Measurements from ENCODE around the gene BGN. TPM values are rescaled to one million over a fixed set of nuclear protein-coding genes. Genes with fewer than 3 reads are reported as not detected.

The BGN gene
- total RNA-seq, 1 donor from 2014 or later, result 28.1 TPM

DNA sequence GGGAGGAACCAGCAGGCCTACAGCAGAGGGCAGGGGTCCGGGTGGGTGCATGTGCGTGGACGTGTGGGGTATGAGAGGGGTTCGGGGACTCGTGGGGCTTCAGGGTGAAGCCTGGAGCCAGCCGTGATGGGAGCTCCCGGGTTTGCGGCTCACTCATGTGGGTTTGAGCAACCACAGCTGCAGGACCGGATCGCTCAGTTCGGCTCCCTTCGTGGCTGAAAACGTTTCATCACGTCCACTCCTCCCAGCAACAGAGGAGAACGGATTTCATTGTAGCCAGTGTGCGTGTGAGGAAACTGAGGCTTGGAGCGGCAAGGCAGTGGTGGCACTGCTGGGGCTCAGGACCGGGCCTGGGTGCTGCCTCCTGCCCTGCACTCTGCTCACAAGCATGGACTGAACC, 10.6 kb downstream of the BGN start:
- DNase-seq, result no peak

DNA sequence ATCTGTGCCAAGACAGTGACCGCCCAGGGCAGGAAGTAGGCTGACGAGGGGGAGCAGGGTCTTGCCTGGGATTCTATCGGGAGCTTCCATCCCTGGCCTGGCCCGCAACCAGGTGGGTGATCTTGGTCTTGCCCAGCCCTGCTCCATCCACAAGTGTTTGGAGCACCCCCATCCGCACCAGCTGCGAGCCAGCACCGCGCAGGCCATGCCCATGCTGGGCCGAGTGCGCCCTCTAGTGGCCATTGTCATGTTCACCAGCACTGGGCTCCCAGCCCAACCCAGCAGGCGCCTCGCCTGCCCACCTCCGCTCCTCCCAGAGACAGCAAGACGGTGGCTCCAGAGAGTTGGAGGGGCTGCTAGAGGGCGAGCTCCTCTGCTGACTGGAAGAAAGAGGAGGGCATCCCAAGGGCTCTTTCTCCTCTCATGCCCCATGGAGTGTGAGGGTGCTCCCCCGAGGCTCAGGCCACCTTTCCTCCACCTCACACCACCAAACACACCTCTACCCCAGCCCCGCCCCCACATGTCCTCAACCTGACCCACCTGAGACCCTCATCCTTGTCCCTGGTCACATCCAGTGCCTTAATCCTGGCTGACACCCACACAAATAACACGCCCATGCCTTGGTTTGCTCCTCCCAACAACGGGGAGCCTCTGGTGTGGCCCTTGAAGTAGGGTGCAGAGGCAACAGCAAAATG, 12.9 kb downstream of the BGN start:
- DNase-seq, result no peak

DNA sequence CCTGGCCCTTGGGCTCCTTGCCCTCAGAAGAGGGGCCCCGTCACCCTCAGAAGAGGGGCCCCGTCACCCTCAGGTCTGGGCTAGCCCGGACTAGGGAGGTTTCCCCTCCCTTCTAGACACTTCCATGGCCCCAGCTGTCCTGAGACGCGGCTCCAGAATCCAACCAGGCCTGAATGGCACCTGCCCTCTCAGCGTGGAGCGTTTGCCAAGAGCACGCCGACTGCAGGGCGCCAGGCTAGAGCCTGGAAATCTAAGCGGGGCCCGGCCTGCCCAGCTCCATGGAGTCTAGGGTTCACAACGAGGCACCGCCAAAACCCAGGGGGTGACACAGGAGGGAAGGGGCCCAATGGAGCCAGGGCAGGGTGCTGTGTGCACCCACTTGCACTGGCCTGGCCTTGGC, 14.8 kb downstream of the BGN start:
- DNase-seq, result no peak

DNA sequence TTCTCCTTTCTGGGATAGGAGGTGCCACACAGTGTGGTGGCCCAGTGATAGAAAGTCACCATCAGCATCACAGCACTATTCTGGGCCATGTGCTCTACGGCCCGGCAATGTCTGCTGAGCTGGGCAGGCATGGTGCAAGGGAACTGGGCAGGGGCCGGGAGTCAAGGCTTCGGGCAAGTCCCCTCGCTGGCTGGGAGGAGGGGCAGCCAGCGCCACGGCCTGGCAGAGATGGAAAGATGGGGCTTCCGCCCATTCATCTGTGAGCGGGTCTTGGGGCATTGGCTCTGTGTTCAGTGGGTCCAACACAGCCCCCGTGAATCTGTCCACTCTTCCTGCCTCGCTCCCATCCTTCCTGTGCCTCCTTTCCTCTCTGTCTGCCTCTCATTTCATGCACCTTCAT, 15.6 kb downstream of the BGN start:
- DNase-seq, result no peak

DNA sequence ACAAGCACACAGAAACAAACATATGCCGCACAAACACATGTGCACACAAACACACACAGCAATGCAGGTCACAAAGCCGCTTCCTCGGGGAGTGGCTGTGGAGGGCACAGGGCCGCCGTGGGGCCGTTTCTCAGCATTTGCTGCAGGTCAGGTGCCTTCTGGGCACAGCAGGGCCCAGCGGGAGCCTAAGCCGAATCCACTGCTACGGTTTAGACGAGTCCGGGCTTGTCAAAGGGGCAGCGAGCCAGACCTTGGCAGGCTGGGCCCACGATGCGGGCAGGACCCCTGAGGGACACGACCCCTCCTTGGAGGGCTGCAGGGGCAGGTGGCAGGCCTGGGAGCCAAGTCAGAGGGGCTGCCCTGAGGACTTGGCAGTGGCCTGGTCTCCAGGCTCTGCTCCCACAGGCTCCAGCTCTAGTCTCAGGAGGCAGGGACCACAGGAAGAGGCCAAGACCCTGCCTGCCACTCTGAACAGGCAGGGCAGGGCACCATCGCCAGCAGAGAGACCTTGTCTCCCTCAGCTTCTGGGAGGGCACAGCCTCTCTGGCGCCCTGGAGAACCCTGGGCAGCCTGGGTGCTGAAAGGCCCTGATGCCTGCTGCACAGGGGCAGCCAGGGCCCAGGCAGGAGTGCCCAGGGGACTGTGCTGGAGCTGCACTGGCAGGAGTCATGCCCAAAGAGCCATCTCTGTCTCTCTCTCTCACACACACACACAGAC, 17.2 kb downstream of the BGN start:
- DNase-seq, result no peak

DNA sequence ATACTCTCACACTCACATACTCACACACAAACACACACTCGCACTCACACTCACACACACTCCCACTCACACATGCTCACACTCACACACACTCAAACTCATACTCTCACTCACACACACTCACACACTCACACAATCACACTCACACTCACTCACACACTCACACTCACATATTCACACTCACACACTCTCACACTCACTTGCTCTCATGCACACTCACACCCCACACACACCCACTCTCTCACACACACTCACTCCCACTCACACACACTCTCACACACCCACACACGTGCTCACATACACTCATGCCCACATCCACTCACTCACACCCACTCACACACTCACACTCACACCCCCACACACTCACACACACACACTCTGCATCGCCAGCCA, 17.7 kb downstream of the BGN start:
- DNase-seq, result no peak

DNA sequence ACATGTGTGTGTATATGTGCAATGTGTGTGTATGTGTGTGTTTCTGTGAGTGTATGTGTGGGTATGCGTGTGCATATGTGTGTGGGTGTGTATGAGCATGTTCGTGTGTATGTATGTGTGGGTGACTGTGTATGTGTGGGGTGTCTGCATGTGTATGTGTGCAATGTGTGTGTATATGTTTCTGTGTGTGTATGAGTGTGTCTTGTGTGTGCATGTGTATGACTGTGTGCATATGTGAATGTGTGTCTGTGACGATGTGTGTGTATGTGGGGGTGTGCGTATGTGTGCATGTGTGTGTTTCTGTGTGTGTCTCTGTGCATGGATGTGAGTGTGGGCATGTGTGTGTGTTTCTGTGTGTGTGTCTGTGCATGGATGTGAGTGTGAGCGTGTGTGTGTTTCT, 18.5 kb downstream of the BGN start:
- no peak for DNase-seq

DNA sequence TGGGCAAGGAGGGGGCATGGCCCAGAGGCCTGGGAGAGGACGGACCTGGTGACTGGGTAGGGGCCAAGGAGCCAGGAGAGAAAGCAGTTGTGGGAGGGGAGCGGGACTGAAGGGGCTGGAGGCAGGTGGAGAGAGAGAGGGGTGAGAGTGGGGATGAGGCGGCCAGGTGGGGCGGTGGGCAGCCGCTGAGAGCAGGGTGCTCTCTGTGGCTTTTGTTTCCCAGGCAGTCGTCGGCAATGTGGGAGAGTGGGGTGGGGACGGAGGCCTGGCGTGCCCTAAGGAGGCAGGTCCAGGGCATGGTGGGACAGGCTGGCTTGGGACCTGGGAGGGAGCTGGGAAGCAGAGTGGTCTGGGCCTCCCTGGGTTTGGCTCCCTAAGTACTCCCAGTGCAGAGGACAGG, 19.5 kb downstream of the BGN start:
- DNase-seq, result no peak

DNA sequence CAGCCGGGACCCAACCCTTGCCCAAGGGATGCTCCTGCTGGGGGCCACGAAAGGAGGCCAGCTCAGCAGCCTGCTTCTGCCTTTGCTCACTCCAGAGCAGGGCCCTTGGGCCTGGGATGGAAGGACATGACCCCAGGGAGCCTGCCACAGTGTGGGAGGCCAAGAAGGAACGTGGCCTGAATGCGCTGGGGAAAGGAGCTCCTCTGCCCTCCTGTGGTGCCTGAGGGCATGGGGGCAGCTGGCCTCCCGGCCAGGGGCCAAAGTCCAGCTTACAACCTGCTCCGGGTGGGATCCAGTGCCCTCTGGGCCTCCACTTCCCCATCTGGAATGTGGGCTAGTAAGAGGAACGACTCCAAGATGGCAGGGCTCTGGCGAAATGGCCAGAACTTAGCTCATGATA, 20.7 kb downstream of the BGN start:
- DNase-seq, result no peak

DNA sequence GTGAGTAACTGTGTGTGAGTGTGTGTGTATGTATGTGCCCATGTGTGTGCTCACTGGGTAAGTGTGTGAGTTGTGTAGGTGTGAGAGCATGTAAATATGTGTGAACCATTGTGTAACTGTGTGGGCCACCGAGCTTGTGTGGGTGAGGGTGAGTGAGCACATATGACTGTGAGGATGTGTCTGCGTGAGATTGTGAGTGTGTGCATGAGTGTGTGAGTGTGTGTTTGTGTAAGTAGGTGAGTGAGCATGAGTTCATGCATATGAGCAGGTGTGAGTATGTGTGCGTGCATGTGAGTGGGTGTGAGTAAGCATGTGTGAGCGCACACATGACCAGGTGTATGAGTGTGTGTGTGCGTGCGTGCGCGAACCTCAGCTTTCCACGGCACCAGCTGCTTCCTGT, 21.3 kb downstream of the BGN start:
- DNase-seq, result no peak

DNA sequence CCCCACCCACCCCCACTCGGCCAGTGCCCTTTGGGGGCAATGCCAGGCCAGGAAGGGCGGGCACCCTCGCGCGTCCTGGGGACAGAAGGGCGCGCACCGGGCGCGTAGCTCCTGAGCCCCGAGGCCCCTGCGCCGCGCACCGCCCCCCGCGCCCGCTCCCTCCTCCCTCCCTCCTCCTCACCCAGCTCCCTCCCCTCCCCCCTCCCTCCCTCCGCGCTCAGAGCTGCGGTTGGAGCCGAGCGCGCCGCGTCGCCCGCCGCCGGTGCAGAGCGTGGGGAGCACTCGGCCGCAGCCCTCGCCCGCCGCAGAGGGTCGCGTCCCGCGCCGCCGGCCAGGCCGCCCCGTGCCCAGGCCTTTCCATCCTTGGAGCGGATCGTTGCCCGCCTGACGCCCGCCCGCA, 22.6 kb downstream of the BGN start, which contains the start of gene ATP2B3:
Gene ATP2B3 (plus strand): TSS at position 220 of the 400 bp plus-strand sequence. CDS start 18,606 bp downstream, outside the sequence.
- DNase-seq, result no peak

DNA sequence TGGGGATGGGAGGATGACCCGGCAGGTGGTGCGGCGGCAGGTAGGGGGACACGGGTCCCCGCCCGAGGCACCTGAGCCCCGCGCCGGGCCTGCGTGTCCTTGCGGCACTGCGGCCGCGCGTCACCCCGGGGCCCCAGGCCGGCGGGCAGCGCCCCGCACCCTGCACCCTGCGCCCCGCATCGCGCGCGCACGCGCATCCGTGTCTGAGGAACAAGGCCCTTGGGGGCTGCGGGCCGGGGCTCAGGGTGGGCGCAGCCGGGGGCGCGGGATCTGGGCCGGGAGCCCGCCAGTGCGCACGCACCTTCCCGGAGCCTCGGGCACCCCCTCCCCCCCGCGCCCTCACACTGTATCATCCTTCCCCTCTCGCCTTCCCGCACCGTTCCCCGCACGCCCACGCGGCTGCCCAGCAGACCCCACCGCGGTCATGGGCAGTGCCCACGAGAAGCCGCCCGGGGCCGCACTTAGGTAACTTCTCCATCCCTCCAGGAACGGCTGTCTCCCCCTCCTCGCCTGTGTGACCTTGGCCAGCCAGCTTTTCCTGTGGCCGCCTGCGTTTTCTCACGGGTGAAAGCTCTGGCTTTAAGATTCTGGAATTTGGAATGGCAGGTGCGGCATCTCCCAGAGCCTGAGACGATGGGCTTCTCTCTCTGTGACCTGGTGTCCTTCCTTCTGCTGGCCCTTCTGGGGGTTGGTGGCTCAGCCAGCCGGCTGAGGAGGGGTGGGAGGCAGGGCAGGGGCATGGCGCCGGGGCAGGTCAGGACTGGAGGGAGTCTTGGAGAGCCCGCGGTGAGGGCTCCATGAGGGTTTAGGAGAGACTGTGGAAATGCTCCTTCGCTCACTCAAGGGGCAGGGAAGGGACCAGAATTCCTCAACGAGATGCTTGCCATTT, 23.4 kb downstream of the BGN start:
- DNase-seq, result no peak

DNA sequence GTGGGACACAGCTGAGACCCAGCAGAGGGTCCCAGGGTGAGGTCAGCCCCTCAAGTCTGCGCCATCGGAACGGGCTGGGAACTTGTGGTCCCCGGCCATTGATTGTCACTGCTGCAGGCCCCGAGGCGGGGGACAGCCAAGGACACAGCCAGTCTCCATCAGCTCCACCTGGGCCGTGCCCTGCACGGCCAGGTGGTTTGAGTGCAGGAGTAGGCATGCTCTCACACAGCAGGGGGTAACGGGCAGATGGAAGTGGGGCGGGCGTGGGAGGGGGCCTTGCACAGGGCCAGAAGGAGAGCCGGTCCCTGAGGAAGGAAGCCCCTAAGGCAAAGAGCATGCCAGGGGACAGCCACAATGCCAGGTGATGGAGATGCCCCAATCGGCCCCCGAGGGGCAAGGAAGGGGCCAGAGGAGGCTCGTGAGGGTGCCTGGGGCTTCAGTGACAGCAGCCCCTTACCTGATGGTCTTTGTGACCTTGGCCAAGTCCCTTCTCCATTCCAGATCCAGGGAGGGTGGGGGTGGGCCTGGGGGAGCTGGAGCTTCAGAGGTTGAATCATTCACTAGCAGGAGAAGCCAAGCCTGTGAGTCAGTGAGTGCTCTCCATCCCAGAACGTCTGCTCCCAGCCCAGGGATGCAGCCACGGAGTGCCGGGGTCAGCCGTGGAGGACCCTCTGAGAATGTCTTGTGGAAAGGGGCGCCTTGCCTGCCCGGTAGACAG, 24.9 kb downstream of the BGN start:
- DNase-seq, result no peak

DNA sequence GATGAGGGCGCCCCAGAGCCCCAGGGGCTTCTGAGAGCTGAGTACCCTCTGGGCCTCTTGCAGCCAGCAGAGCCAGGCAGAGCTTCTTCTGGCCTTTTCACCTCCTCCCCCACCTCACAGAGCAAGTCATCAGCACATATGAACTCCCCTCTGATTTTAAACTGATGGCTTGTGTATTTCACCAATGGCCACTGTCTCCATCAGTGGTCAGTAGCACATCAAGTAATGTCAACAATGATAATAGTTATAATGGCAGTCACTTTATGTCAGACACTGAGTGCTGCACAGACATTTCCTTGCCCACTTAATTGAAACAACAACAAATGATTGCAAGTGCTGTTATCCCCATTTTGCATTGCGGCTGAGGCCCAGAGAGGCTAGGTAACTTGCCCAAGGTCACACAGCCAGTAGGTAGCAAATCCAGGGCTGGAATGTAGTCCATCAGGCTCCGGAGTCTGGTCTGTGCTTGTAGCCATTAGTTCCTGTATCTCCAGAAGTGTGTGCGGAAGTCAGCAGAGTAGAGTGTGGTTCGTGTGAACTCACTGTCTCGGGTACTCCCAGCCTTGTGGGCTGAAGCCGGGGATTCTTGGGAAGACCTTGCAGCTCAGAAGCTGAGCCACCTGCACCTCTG, 25.6 kb downstream of the BGN start:
- no peak for DNase-seq

DNA sequence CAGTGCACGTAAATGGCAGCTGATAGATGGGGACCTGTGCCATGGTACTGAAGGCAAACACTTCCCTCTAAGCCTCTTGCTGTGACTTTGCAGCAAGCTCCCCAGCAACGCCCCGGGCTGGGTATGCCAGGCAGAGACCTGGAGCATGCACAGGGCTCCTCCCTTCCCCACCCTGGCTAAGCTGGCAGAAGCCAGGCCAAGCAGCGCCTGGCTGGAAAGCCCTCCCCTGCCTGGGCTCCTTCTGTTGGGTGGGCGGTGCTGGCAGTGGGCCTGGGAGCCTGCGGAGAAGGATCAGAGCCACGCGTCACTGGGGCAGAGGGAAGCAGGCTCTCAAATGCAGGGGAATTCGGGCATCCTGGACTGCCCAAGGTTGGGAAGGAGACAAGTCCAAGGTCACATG, 26.3 kb downstream of the BGN start:
- no peak for DNase-seq

DNA sequence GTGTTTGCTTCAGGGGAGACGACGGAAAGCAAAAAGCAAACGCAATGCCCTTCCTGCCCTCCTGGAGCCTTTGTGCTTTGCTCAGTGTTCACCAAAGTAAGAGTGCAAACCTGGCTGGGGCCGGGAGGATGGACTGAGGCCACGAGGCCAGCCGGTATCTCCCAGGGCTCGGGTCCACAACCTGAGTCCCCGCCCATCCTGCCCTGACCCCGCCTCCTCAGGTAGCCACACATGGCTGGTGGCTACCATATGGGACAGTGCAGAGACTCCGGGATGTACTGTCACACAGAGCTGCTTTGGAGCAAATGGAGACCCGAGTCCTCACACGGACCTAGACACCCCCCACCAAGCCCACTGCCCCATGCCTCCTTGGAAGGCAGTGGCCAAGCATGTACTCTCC, 27.5 kb downstream of the BGN start:
- DNase-seq, result no peak

DNA sequence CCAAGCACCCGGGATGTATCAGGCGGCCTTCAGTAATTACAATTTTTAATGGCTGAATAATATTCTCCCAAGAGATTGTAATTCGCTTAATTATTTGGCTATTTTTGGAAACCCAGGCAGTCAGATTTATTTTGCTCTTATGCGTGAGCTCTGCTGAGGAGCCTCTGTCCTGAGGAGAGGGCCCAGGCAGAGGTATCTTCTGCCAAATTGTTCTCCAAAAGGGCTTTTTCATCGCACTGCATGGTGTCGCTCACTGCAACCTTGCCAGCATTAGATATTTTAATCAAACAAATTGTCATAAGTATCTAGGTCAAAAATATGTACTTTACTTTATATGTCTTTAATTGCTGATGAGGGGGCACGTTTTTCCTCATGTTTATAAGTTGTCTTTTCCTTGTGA, 28.5 kb downstream of the BGN start:
- DNase-seq, result no peak

DNA sequence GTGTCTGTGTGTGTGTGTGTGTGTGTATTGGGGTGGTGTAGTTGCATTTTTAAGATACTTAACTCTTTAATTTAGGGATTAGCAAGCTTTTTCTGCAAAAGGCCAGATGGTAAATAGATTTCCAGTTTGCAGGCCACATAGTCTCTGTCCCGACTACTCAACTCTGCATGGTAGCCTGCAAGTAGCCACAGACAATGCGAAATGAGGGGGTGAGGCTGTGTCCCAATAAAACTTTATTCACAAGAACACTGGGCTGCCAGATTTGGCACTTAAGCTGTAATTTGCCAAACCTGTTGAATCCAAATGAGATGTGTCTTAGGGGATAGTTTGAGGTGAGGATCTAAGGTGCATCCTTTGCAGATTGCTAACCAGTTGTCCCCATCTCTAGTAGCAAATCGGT, 29.5 kb downstream of the BGN start:
- no peak for DNase-seq

DNA sequence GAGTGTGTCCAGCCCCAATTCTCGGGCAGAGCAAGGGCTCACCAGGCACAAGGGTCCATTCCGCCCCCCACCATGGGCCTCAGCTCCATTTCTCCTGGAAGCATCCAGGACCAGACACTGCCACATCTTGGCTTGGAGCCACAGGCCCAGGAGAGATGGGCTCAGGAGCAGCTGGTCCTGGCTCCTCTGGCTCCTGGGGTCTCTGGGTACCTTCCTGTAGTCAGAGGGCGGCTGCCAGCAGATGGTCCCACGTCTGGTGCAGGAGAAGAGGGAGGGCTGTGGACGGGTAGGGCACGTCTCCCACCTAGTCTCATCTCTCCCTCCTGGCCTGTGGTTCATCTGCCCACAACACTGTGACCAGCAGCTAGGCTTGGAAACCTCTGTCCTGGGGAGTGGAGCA, 30.7 kb downstream of the BGN start:
- DNase-seq, result no peak

DNA sequence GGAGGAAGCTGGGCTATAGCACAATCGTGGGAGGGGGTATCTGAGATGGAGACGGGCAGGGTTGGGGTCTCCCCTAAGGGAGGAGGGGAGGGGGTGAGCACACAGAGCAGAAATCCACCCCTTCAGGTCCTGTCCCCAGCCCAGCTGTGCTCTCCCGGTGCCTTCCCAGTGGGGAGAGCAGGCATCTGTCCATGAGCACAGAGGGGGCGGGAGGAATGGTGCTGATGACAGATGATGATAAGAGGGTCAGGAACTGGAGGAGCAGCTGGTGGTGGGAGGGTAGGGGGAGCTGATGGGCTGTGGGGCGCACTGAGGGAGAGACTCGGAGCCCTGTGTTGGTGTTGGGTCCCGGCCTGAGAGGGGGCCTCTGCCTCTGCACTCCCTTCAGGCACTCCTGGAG, 31.3 kb downstream of the BGN start:
- DNase-seq, result no peak

DNA sequence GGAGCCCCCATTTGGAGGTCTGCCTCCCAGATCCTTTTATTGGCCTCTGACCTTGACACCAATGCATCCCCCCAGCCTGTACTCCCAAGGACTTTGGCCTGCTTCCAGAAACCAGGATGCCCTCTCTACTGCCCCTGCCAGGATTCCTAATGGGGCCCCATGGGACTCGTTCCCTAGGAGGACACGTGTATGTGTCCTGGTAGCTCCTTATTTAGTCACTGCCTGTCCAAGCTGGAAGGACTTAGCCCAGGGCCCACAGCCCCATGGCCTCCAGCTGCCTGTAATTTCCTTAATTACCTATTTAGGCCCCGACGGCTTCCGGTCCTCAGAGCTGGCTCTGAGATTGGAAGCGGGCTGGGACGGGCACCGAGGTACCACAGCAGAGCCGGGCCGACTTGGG, 32.0 kb downstream of the BGN start:
- no peak for DNase-seq

DNA sequence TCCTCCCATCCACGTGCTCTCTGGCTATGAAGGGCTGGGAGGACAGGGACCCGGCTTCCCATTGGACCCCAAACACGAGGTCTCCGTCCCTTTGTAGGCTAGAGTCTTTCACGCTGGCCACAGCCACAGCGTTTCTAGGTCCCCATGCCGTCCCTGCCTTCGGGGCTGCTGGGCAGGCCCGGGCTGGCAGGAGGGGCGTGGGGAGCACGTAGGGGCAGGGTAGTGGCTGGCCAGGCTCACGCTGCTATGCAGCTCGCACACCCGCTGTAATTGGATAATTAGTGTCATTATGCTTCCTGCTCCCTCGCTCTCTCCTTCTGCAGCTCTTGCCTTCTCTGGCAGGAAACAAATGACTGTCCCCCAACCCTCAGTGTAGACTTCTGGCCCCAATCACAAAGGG, 32.4 kb downstream of the BGN start:
- no peak for DNase-seq

Data from skin of body (tissue), 2 donors.